Measurements from ENCODE around the gene FAM234B.

Gene FAM234B

DNA sequence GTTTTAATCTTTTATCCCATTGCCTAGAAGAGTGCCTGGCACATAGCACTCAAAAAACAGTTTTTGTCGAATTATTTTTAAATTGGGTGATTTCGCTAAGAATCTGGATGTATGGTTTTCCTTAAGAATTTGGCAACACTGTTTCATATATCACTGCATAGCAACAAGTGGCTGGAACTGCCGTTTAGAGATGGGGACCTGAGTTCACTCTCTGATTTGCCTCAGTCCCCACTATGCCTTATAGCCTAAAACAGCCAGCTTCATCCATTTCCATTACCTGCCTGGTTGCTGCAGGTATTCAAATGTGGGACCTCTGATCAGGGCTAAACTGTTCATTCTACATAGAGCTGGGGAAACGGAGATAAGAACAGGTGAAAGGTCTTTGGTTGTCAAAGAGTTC lies 45.9 kb upstream of the FAM234B start:
- TF ChIP-seq ARNT (IDR thresholded peaks at IDR 0.05) (no peak), FOXM1 (IDR thresholded peaks at IDR 0.05; ENCODE audit: borderline replicate concordance) (no peak), ZNF384 (IDR thresholded peaks at IDR 0.05) (no peak), NFRKB (IDR thresholded peaks at IDR 0.05) (no peak), CTBP1 (IDR thresholded peaks at IDR 0.05; ENCODE audit: borderline replicate concordance) (no peak), FOXK2 (IDR thresholded peaks at IDR 0.05) (no peak), FOXA1 (IDR thresholded peaks at IDR 0.05) (no peak), L3MBTL2 (conservative IDR thresholded peaks at IDR 0.05) (no peak), SUZ12 (IDR thresholded peaks at IDR 0.05) (no peak), TARDBP (IDR thresholded peaks at IDR 0.05) (no peak)
- TF ChIP-seq, protein P1, sequence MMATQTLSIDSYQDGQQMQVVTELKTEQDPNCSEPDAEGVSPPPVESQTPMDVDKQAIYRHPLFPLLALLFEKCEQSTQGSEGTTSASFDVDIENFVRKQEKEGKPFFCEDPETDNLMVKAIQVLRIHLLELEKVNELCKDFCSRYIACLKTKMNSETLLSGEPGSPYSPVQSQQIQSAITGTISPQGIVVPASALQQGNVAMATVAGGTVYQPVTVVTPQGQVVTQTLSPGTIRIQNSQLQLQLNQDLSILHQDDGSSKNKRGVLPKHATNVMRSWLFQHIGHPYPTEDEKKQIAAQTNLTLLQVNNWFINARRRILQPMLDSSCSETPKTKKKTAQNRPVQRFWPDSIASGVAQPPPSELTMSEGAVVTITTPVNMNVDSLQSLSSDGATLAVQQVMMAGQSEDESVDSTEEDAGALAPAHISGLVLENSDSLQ (IDR thresholded peaks at IDR 0.05) = no peak
- POLR2A ChIA-PET = interaction anchor here (1.0 kb wide), 1 partner anchor 46 kb away, joined by 4 read pairs; the partner anchor contains the start of gene FAM234B
- CTCF ChIA-PET = interaction anchor here (2.0 kb wide), 1 partner anchor 12 kb away, joined by 7 read pairs; no protein-coding TSS in a partner anchor
- DNase-seq (ENCODE audit: extremely low spot score) = no peak

DNA sequence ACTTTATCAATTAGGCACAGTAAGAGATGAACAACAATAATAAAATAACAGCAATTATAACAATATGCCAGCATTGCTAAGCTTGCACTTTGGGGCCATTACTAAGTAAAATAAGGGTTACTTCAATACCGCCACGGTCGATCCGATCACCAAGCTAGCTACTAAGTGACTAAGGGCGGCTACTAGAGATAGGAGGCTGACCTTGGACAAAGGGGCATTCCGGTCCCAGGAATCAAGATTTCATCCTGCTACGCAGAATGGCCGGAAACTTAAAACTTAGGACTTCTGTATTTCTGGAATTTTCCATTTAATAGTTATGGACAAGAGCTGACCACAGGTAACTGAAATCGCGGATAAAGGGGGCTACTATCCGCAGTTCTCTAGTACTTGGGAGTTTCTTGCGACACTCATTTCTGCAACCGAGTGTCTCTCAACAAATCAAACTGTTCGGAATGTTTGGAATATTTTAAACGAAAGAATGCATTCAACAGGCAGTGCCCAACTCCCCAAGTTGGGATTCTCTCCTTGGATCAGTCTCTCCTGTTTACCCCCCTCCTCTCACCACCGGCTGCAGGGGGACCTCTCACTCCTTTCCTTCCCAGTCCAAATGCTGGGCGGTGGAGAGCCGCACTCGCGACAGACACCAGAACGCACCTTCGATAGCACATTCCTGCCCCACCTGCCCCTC lies 44.8 kb upstream of the FAM234B start:
- ChIA-PET POLR2A (interaction anchor here (1.0 kb wide), 1 partner anchor 45 kb away, joined by 4 read pairs; the partner anchor contains the start of gene FAM234B), CTCF (interaction anchor here (0.5 to 2.0 kb wide), 3 partner anchors 14 to 213 kb away, joined by 3 to 7 read pairs (median 3); no protein-coding TSS in a partner anchor)
- no peak for TF ChIP-seq ELF4 (IDR thresholded peaks at IDR 0.05)
- TF ChIP-seq HDGF (IDR thresholded peaks at IDR 0.05; ENCODE audit: borderline replicate concordance) = no peak
- TF ChIP-seq FOXK2 (IDR thresholded peaks at IDR 0.05) = no peak
- no peak for TF ChIP-seq ARNT (IDR thresholded peaks at IDR 0.05)
- no peak for TF ChIP-seq FOXA1 (IDR thresholded peaks at IDR 0.05)
- TF ChIP-seq ZNF384 (IDR thresholded peaks at IDR 0.05) = no peak
- no peak for TF ChIP-seq TARDBP (IDR thresholded peaks at IDR 0.05)
- TF ChIP-seq FOXM1 (IDR thresholded peaks at IDR 0.05; ENCODE audit: borderline replicate concordance) = no peak
- TF ChIP-seq LEF1 (IDR thresholded peaks at IDR 0.05; ENCODE audit: borderline replicate concordance) = no peak
- TF ChIP-seq CTBP1 (IDR thresholded peaks at IDR 0.05; ENCODE audit: borderline replicate concordance) = no peak
- TF ChIP-seq, protein P1 (IDR thresholded peaks at IDR 0.05) = no peak
- no peak for TF ChIP-seq BHLHE40 (IDR thresholded peaks at IDR 0.05; ENCODE audit: borderline replicate concordance)
- TF ChIP-seq L3MBTL2 (conservative IDR thresholded peaks at IDR 0.05) = no peak; the same call in 1 of the 2 replicates
- DNase-seq (ENCODE audit: extremely low spot score) = no peak

DNA sequence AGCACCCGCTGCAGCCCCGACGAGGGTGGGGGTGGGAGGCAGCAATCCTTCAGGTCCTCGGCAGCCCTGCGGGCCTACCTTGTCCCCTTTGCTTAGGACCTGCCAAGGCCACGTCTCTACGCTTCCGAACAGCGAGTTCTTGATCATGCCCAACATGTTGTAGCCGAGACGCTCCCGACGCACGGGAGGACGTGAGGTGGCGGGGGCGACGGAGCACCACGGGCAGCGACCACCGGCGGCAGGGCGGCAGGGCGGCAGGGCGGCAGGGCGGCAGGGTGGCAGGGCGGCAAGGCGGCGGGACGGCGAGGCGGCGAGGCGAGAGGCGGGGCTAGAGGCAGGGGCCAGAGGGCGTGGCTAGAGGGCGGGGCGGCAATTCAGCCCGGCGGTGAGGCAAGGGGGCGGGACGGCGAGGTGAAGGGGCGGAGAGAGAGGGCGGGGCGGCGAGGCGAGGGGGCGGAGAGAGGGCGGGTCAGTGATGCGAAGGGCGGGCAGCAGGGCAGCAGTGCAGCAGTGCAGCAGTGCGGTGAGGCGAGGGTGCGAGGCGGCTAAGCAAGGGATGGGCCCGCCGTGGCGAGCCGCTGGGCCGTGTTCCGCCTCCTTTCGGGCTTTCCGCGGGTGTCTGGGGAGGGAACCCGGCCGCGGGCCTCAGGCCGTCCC lies 44.1 kb upstream of the FAM234B start, which contains the start of gene HEBP1:
Gene HEBP1, minus strand, starts transcription at position 307 of the 657 bp plus-strand sequence. Its CDS starts 151 bp downstream, at position 156.
- ChIA-PET POLR2A (no interaction called here), CTCF (interaction anchor here (0.5 to 0.8 kb wide), 2 partner anchors 155 to 212 kb away, joined by 3 read pairs; no protein-coding TSS in a partner anchor)
- peak; percentile 97 for DNase-seq (ENCODE audit: extremely low spot score)
- no peak for TF ChIP-seq FOXA1 (IDR thresholded peaks at IDR 0.05)
- peak; percentile 40; the same call in 1 of the 2 replicates for TF ChIP-seq L3MBTL2 (conservative IDR thresholded peaks at IDR 0.05)

DNA sequence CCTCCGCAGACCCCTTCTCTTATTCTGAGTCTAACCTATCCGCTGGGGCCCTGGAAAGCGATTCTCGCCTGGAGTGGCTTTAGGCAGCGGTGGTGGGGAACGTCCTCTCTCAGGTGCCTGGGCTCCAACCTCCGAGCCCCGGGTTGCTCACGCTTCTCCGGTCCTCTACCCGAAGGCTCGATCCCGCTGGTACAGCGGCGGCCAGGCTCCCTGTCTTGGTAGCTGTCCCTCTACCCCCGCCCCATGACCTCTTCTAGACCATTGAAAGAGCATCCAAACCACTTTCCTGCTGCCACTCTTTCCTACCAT lies 43.6 kb upstream of the FAM234B start:
- CTCF ChIA-PET = no interaction called here
- POLR2A ChIA-PET = no interaction called here
- no peak for DNase-seq (ENCODE audit: extremely low spot score)
- TF ChIP-seq LEF1 (IDR thresholded peaks at IDR 0.05; ENCODE audit: borderline replicate concordance) (no peak), SUZ12 (IDR thresholded peaks at IDR 0.05) (no peak), ZNF384 (IDR thresholded peaks at IDR 0.05) (no peak), FOXA1 (IDR thresholded peaks at IDR 0.05) (no peak), FOXM1 (IDR thresholded peaks at IDR 0.05; ENCODE audit: borderline replicate concordance) (no peak), ARNT (IDR thresholded peaks at IDR 0.05) (no peak), NFRKB (IDR thresholded peaks at IDR 0.05) (no peak), L3MBTL2 (conservative IDR thresholded peaks at IDR 0.05) (no peak), CTBP1 (IDR thresholded peaks at IDR 0.05; ENCODE audit: borderline replicate concordance) (no peak), BHLHE40 (IDR thresholded peaks at IDR 0.05; ENCODE audit: borderline replicate concordance) (no peak), SP1 (IDR thresholded peaks at IDR 0.05) (no peak), ELF4 (IDR thresholded peaks at IDR 0.05) (no peak)

DNA sequence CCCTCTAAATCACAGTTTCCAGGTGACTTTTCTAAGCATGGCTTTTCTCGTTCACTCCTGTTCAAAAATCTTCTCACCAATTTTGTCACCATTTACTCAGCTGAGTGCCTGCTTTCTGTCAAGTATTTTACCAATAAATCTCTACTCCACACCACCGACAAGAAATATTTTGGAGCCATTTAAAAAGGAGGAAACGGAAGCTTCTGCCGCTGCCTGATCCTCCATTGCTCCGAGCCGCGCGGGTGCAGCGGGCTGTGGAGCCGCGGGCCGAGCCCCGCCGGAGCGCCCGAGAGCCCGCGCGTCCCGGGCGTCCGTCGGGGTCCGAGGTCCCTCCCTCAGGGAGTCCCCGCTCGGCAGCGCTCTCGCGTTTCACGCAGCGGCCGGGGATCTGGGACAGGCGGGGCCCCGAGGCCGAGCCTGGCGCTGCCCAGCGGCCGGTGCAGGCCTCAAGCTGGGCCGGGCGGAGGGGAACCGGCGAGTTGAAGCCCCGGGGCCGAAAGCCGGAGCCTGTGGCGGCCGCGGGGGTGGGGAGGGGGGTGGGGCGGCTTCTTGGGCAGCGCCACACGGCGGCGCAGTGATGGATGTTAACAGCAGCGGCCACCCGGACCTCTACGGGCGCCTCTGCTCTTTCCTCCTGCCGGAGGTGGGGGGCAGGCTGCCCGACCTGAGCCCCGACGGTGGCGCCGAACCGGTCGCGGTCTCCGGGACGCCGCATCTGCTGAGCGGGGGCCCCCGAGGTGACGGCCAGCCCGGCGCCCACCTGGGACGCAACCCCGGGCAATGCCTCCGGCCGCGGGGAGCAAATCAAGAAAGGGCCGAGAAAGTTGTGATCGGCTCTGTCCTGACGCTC lies 43.0 kb upstream of the FAM234B start:
- POLR2A ChIA-PET = no interaction called here
- TF ChIP-seq ARNT (IDR thresholded peaks at IDR 0.05) = no peak
- no peak for TF ChIP-seq NFRKB (IDR thresholded peaks at IDR 0.05)
- TF ChIP-seq, protein P1 (IDR thresholded peaks at IDR 0.05) = peak; percentile 53
- TF ChIP-seq SP1 (IDR thresholded peaks at IDR 0.05) = no peak
- TF ChIP-seq TARDBP (IDR thresholded peaks at IDR 0.05) = no peak
- CTCF ChIA-PET = interaction anchor here (0.6 kb wide), 1 partner anchor 205 kb away, joined by 5 read pairs; no protein-coding TSS in a partner anchor
- DNase-seq (ENCODE audit: extremely low spot score) = peak; percentile 69

DNA sequence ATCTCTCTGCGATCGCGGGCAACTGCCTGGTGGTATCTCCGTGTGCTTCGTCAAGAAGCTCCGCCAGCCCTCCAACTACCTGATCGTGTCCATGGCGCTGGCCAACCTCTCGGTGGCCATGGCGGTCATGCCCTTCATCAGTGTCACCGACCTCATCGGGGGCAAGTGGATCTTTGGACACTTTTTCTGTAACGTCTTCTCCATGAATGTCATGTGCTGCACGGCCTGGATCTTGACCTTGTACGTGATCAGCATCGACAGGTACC lies 42.5 kb upstream of the FAM234B start:
- ChIA-PET CTCF (interaction anchor here (0.6 kb wide), 1 partner anchor 206 kb away, joined by 5 read pairs; no protein-coding TSS in a partner anchor), POLR2A (no interaction called here)
- no peak for DNase-seq (ENCODE audit: extremely low spot score)
- no peak for TF ChIP-seq SUZ12 (IDR thresholded peaks at IDR 0.05)
- TF ChIP-seq L3MBTL2 (conservative IDR thresholded peaks at IDR 0.05) = no peak
- TF ChIP-seq, protein P1 (IDR thresholded peaks at IDR 0.05) = no peak
- no peak for TF ChIP-seq FOXM1 (IDR thresholded peaks at IDR 0.05; ENCODE audit: borderline replicate concordance)
- TF ChIP-seq LEF1 (IDR thresholded peaks at IDR 0.05; ENCODE audit: borderline replicate concordance) = no peak
- no peak for TF ChIP-seq BHLHE40 (IDR thresholded peaks at IDR 0.05; ENCODE audit: borderline replicate concordance)
- no peak for TF ChIP-seq FOXA1 (IDR thresholded peaks at IDR 0.05)
- TF ChIP-seq FOXK2 (IDR thresholded peaks at IDR 0.05) = no peak
- TF ChIP-seq HDGF (IDR thresholded peaks at IDR 0.05; ENCODE audit: borderline replicate concordance) = no peak
- no peak for TF ChIP-seq SP1 (IDR thresholded peaks at IDR 0.05)
- no peak for TF ChIP-seq CTBP1 (IDR thresholded peaks at IDR 0.05; ENCODE audit: borderline replicate concordance)
- no peak for TF ChIP-seq NFRKB (IDR thresholded peaks at IDR 0.05)
- TF ChIP-seq ARNT (IDR thresholded peaks at IDR 0.05) = no peak
- TF ChIP-seq ELF4 (IDR thresholded peaks at IDR 0.05) = no peak

Data from HEK293T (cell line).